ENCODE results near the gene MAP2. TPM values are rescaled to one million over a fixed set of nuclear protein-coding genes. Genes with fewer than 3 reads are reported as not detected.

The MAP2 gene
- total RNA-seq, 2 experiments from 2014 or later = not detected

- DNase-seq (no peak), ATAC-seq (ENCODE audit: low read depth) (no peak)
- no peak overlapping the region for H3K4me3 Mint-ChIP-seq
- H3K36me3 Mint-ChIP-seq = no peaks in the 10 kb centered on the region
- no peaks in the 10 kb centered on the region for H3K4me1 Mint-ChIP-seq
- no peak overlapping the region for H3K27ac Mint-ChIP-seq
- no peaks in the 10 kb centered on the region for H3K27me3 Mint-ChIP-seq
- POLR2A ChIA-PET = no interaction called here
- H3K9me3 Mint-ChIP-seq = no peaks in the 10 kb centered on the region
Measured at GRCh38 chr2:209401788-209402187, 22.1 kb upstream of the MAP2 start.

DNA sequence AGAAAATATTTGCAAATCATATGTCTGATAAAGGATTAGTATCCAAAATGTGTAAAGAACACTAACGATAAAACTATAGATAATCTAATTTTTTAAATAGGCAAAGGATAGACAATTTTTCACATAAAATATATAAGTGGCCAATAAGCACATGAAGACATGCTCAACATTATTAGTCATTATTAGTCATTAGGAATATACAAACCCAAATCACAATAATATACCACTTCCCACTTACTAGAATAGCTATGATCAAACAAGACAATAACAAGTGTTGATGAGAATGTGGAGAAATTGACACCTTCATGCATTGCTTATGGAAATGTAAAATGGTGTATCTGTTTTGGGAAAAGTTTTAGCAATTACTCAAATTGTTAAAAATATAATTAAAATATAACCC is 12.6 kb upstream of the MAP2 start:
- DNase-seq (no peak), ATAC-seq (ENCODE audit: low read depth) (no peak)
- no peak overlapping the region for H3K27ac Mint-ChIP-seq
- no peaks in the 10 kb centered on the region for H3K4me1 Mint-ChIP-seq
- H3K9me3 Mint-ChIP-seq = no peaks in the 10 kb centered on the region
- H3K4me3 Mint-ChIP-seq = no peak overlapping the region
- no peaks in the 10 kb centered on the region for H3K36me3 Mint-ChIP-seq
- H3K27me3 Mint-ChIP-seq = no peaks in the 10 kb centered on the region
- POLR2A ChIA-PET = no interaction called here

- Mint-ChIP-seq H3K4me3 (no peak overlapping the region), H3K4me1 (no peaks in the 10 kb centered on the region), H3K27ac (no peak overlapping the region), H3K9me3 (no peaks in the 10 kb centered on the region), H3K27me3 (no peaks in the 10 kb centered on the region), H3K36me3 (no peaks in the 10 kb centered on the region)
- DNase-seq = no peak
- POLR2A ChIA-PET = no interaction called here
- ATAC-seq (ENCODE audit: low read depth) = no peak
Measured at GRCh38 chr2:209411718-209412117, 12.1 kb upstream of the MAP2 start.

DNA sequence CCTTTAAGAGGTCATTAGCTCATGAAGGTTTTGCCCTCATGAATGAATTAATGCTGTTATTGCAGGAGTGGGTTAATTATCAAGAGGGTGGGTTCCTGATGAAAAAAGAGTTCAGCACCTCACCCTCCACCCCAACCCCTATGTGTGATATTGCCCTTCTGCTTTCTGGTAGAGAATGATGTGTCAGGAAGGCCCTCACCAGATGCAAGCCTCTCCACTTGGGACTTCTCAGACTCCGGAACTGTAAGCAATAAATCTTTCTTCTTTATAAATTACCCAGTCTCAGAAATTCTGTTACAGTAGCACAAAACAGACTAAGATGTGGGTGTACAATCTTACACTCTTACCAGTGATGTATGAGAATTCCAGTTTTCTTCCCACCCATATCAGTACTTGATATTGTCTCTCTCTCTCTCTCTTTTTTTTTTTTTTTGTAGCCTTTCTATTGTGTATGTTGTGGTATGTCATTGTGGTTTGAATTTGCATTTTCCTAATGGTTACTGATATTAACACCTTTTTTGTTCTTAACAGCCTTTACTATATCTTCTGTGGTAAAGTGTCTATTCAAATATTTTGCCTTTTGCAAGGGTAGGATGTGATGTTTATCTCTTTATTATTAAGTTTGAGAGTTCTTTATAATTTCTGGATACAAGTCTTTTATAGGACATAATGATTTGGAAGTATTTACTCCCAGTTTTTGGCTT is 10.4 kb upstream of the MAP2 start:
- H3K36me3 Mint-ChIP-seq = no peaks in the 10 kb centered on the region
- POLR2A ChIA-PET = no interaction called here
- H3K9me3 Mint-ChIP-seq = no peaks in the 10 kb centered on the region
- no peak for ATAC-seq (ENCODE audit: low read depth)
- H3K27me3 Mint-ChIP-seq = no peaks in the 10 kb centered on the region
- no peaks in the 10 kb centered on the region for H3K4me1 Mint-ChIP-seq
- H3K4me3 Mint-ChIP-seq = no peak overlapping the region
- no peak overlapping the region for H3K27ac Mint-ChIP-seq
- DNase-seq = no peak

GRCh38 chr2:209416913-209417312 is 6.9 kb upstream of the MAP2 start:
- H3K36me3 Mint-ChIP-seq = no peaks in the 10 kb centered on the region
- no peaks in the 10 kb centered on the region for H3K4me1 Mint-ChIP-seq
- POLR2A ChIA-PET = no interaction called here
- no peak overlapping the region for H3K27ac Mint-ChIP-seq
- DNase-seq = no peak
- no peak overlapping the region for H3K4me3 Mint-ChIP-seq
- ATAC-seq (ENCODE audit: low read depth) = no peak
- H3K9me3 Mint-ChIP-seq = no peaks in the 10 kb centered on the region
- H3K27me3 Mint-ChIP-seq = no peaks in the 10 kb centered on the region

DNA sequence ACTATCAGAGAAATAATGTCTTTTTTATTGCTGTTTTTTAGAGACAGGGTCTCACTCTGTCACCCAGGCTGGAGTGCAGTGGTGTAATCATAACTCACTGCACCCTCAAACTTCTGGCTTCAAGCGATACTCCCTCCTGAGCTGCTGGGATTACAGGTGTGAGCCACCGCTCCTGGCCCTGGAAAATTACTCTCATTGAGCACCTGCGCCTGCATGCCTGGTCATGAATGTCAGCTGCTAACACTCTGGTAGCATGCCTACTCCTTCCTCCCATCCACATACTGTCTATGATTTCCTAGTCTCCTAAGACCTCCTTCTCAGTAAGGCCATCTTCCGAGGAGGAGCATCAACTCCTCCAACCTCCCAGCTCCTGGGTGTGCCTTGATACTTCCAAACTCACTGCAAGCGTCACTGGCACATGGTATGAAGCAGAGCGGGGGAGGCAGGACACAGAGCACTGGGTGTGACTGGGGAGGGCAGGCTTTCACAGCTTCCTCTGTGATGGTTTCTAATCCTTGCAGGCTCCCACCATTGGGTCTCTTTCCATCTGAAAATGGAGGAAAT is 1.6 kb upstream of the MAP2 start:
- POLR2A ChIA-PET = no interaction called here
- no peaks in the 10 kb centered on the region for H3K36me3 Mint-ChIP-seq
- ATAC-seq (ENCODE audit: low read depth) (no peak), DNase-seq (no peak)
- H3K27ac Mint-ChIP-seq = no peak overlapping the region
- H3K9me3 Mint-ChIP-seq = no peaks in the 10 kb centered on the region
- H3K27me3 Mint-ChIP-seq = peaks cover 16% of the 10 kb centered on the region
- H3K4me1 Mint-ChIP-seq = peaks cover 12% of the 10 kb centered on the region
- no peak overlapping the region for H3K4me3 Mint-ChIP-seq

- peaks cover 16% of the 10 kb centered on the region for H3K27me3 Mint-ChIP-seq
- ATAC-seq (ENCODE audit: low read depth) (peak; percentile 23), DNase-seq (peak; percentile 32)
- H3K36me3 Mint-ChIP-seq = no peaks in the 10 kb centered on the region
- POLR2A ChIA-PET = no interaction called here
- no peak overlapping the region for H3K27ac Mint-ChIP-seq
- H3K9me3 Mint-ChIP-seq = no peaks in the 10 kb centered on the region
- peak overlapping the region; percentile 79 for H3K4me3 Mint-ChIP-seq
- H3K4me1 Mint-ChIP-seq = peaks cover 12% of the 10 kb centered on the region
Measured at GRCh38 chr2:209424199-209424701, 403 bp downstream of the MAP2 start.

DNA sequence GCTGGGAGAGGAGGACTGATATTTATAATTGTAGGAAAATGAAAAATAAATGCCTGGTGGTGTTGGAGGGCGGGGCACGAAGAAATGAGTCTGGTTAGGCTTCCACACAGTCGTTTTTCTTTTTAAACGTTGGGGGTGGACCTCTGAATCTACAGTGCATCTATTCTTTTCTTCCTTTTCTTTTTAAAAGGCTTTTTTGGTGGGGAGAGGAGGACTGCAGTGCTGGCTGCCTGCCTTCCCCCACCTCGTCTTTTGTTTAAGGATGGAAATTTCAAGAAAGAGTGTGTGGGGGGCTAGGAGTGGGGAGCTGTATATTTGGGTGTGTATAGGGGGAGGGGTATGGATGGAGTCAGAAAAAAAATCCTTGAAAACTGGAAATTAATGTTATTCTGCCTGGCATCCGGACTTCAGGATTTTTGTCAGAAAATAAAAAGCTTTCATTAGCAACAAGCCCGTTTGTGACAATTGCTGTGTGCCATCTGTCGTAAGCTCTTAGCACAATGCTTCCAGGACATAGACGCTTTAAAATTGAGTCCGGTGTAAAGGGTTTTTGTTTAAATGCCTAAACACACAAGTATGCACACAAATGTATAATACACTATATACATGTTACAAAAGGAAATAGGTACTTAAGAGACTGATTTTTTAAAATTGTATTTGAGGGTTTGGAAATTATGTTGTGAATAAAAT is 1.1 kb downstream of the MAP2 start:
- H3K4me3 Mint-ChIP-seq = peak overlapping the region; percentile 79
- POLR2A ChIA-PET = no interaction called here

GRCh38 chr2:209425471-209426071 is 1.7 kb downstream of the MAP2 start:
- peaks cover 12% of the 10 kb centered on the region for H3K4me1 Mint-ChIP-seq
- no peak overlapping the region for H3K27ac Mint-ChIP-seq
- H3K4me3 Mint-ChIP-seq = no peak overlapping the region
- POLR2A ChIA-PET = no interaction called here
- H3K36me3 Mint-ChIP-seq = no peaks in the 10 kb centered on the region
- no peaks in the 10 kb centered on the region for H3K9me3 Mint-ChIP-seq
- ATAC-seq (ENCODE audit: low read depth) (no peak), DNase-seq (no peak)
- H3K27me3 Mint-ChIP-seq = peaks cover 16% of the 10 kb centered on the region

More for the DNA sequence above, 1.1 kb downstream of the MAP2 start:
- DNase-seq = no peak
- H3K27me3 Mint-ChIP-seq = peaks cover 16% of the 10 kb centered on the region
- no peak overlapping the region for H3K27ac Mint-ChIP-seq
- peaks cover 12% of the 10 kb centered on the region for H3K4me1 Mint-ChIP-seq
- no peaks in the 10 kb centered on the region for H3K9me3 Mint-ChIP-seq
- no peak for ATAC-seq (ENCODE audit: low read depth)
- H3K36me3 Mint-ChIP-seq = no peaks in the 10 kb centered on the region

- no peak for ATAC-seq (ENCODE audit: low read depth)
- H3K4me3 Mint-ChIP-seq = no peak overlapping the region
- no peak for DNase-seq
- no peaks in the 10 kb centered on the region for H3K9me3 Mint-ChIP-seq
- H3K4me1 Mint-ChIP-seq = peaks cover 12% of the 10 kb centered on the region
- H3K27me3 Mint-ChIP-seq = peaks cover 16% of the 10 kb centered on the region
- no peak overlapping the region for H3K27ac Mint-ChIP-seq
- POLR2A ChIA-PET = no interaction called here
- H3K36me3 Mint-ChIP-seq = no peaks in the 10 kb centered on the region
Measured at GRCh38 chr2:209426432-209426831, 2.6 kb downstream of the MAP2 start.

DNA sequence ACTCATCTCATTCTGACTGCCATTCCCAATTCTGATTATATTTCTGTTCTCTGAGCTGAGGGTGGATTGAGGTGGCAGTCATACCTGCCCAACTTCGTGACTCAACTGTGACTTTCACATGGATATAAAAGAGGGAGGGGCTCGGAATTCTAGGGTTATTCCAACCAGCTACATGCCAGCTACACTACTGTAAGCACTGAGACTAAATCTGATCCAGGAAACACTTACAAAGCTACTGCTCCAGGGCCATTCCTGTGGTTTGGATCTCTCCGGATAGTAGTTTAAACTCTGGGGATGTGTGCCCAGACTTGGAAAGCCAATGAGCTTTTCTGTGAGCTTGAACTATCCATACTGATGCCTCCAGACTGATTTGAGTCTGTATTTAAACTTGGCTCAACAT is 7.9 kb downstream of the MAP2 start:
- no peak overlapping the region for H3K4me3 Mint-ChIP-seq
- no peak for ATAC-seq (ENCODE audit: low read depth)
- DNase-seq = no peak
- no peaks in the 10 kb centered on the region for H3K9me3 Mint-ChIP-seq
- no peaks in the 10 kb centered on the region for H3K4me1 Mint-ChIP-seq
- no peak overlapping the region for H3K27ac Mint-ChIP-seq
- H3K27me3 Mint-ChIP-seq = no peaks in the 10 kb centered on the region
- no peaks in the 10 kb centered on the region for H3K36me3 Mint-ChIP-seq
- POLR2A ChIA-PET = no interaction called here

- ATAC-seq (ENCODE audit: low read depth) = no peak
- Mint-ChIP-seq H3K36me3 (no peaks in the 10 kb centered on the region), H3K4me1 (no peaks in the 10 kb centered on the region), H3K27ac (no peak overlapping the region), H3K4me3 (no peak overlapping the region), H3K9me3 (no peaks in the 10 kb centered on the region), H3K27me3 (peaks cover 6% of the 10 kb centered on the region)
- DNase-seq = no peak
- POLR2A ChIA-PET = no interaction called here
Measured at GRCh38 chr2:209441541-209441940, 17.7 kb downstream of the MAP2 start.

DNA sequence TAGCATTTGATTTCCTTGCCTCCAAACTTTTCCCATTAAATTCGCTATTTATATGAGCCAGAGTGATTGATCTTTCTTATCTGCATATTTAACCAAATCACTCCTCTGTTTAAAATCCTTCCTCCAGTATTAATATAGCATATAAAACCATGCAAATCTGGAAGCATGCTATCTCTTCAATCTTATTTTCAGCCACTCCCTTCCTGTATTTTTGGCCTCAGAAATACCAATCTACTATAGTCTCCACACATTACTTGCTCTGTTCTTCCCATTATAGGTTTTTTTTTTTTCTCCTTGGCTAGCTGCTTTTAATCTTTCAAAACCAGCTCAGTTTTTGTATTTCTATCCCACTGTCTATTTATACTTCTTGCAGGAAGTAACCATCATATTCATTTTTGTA is 19.1 kb downstream of the MAP2 start:
- DNase-seq (no peak), ATAC-seq (ENCODE audit: low read depth) (no peak)
- no peaks in the 10 kb centered on the region for H3K36me3 Mint-ChIP-seq
- H3K27me3 Mint-ChIP-seq = peaks cover 3% of the 10 kb centered on the region
- no peak overlapping the region for H3K4me3 Mint-ChIP-seq
- no peaks in the 10 kb centered on the region for H3K9me3 Mint-ChIP-seq
- no peak overlapping the region for H3K27ac Mint-ChIP-seq
- POLR2A ChIA-PET = no interaction called here
- no peaks in the 10 kb centered on the region for H3K4me1 Mint-ChIP-seq

GRCh38 chr2:209445485-209445884 is 21.6 kb downstream of the MAP2 start:
- Mint-ChIP-seq H3K36me3 (no peaks in the 10 kb centered on the region), H3K4me1 (no peaks in the 10 kb centered on the region), H3K4me3 (no peak overlapping the region), H3K27ac (no peak overlapping the region), H3K27me3 (peaks cover 3% of the 10 kb centered on the region), H3K9me3 (no peaks in the 10 kb centered on the region)
- ATAC-seq (ENCODE audit: low read depth) (no peak), DNase-seq (no peak)
- POLR2A ChIA-PET = no interaction called here

Data from activated naive CD8-positive, alpha-beta T cell treated with anti-CD3 and anti-CD28 coated beads, Interleukin-2, amount 10 ng/mL, durations not matched to agents 7 days and 5 days (primary cell).